Stimulated activated CD4-positive, alpha-beta T cell treated with anti-CD3 and anti-CD28 coated beads, Interleukin-2, amount 100 ng/mL, for 4 hours (primary cell): ENCODE data around the gene NMUR2.

Experiments
- DNase-seq: peaks from one replicate; pipeline ENCODE4 v3.0.0-alpha.2; 2020; ENCODE audit warnings: low read depth

The NMUR2 gene, protein sequence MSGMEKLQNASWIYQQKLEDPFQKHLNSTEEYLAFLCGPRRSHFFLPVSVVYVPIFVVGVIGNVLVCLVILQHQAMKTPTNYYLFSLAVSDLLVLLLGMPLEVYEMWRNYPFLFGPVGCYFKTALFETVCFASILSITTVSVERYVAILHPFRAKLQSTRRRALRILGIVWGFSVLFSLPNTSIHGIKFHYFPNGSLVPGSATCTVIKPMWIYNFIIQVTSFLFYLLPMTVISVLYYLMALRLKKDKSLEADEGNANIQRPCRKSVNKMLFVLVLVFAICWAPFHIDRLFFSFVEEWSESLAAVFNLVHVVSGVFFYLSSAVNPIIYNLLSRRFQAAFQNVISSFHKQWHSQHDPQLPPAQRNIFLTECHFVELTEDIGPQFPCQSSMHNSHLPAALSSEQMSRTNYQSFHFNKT

DNA sequence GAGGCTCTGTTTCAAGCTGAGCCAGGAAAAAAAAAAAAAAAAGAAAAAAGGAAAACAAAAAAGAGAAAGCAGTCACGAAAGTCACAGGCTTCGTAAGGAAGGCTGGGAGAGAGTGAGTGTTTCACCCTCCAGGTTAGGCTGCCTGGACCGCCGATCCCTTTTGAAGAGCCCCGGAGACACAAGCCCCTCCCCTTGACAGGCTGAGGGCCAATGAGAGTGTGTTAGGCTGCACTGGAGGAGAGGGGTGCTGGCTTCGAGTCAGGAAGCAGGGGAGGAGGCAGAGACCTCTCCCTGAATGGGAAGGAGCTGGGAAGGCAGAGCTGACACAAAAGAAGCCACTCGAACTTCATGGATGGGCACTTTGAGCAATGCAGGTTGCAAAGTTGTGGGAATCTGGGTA, at the start of gene NMUR2:
NMUR2 (minus strand) TSS at position 135 of the 400 bp plus-strand sequence. CDS start 166 bp downstream, outside the sequence.
- DNase-seq = no peak

GRCh38 chr5:152443935-152444334, 38.9 kb upstream of the NMUR2 start:
- no peak for DNase-seq

GRCh38 chr5:152439791-152440190, 34.7 kb upstream of the NMUR2 start:
- no peak for DNase-seq

GRCh38 chr5:152437866-152438265, 32.8 kb upstream of the NMUR2 start:
- DNase-seq = no peak

DNA sequence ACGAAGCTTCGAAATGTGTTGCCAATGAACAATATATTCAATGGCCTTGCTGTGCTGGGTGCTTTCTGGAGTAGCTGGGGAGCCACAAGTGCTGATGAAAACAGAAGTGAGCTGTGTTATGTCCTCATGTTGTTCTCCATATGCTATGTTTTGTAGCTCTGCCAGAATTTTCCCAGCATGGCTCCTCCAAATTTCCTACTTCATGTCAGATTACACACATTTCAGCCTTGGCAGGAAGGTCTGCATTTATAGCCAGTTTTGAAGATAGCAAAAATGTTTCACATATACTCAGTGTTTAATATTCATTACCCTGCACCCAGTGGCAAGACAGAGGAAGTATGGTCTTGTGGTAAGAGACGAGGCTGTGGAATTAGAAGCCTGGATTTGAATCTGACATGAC, 22.6 kb upstream of the NMUR2 start:
- DNase-seq = no peak

DNA sequence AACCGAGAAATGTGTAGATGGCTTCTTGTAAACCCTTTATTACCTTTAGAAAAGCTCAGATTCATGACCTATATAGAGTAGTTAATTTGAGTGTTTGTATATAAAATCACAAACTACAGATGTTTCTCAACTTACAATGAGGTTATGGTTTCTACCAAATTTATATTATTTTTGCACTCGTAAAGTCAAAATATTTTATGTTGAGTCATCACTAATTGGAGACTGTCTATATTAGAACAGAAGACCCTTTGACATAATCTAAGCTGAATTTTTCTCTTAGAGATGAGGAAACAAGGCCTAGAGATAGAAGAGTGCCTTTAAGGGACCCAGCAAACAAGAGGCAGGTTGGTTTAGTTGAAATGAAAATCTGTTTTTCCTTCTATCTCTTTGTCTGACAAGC, 20.0 kb upstream of the NMUR2 start:
- DNase-seq = no peak

DNA sequence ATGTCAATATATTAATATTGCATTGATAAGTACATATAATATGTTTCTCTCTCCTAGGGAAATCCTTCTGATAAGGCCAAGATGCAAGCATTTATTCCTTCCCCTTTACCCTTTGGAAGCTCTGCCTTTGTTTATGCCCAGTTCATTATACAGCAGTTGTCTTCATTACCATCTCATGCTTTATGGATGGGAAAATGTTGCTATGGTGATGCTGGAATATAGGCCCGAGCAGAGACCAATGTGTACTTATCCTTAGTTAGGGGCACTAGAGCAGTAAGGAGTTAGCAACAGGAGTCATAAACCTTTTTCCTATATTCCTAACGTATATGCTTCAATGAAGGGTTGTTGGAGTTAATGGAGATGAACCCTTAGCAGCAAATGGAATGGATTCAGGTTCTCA, 19.4 kb upstream of the NMUR2 start:
- DNase-seq = no peak

GRCh38 chr5:152422081-152422480, 17.0 kb upstream of the NMUR2 start:
- no peak for DNase-seq

GRCh38 chr5:152412129-152412528, 7.0 kb upstream of the NMUR2 start:
- DNase-seq = no peak

- no peak for DNase-seq
These were observed 1.0 kb upstream of the NMUR2 start for GRCh38 chr5:152406082-152406481.

GRCh38 chr5:152404494-152404893, 585 bp downstream of the NMUR2 start:
- no peak for DNase-seq

DNA sequence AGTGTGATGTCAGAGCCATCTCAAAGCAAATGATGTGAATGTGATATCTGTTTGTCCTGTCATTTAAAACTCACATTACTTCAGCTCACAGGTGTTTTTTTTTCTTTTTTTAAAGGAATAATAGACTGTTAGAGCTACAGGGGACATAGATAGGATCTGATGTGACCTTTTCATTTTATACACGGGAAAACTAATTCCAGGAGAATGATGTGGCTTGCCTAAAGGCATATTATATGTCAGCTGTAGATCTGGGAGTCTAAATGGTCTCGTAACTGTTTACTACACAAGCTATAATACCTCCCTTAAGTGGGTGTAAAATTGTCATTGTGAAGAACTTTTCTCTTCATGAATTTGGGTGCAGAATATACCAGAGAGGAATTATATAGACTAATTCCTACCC, 2.0 kb downstream of the NMUR2 start:
- no peak for DNase-seq

DNA sequence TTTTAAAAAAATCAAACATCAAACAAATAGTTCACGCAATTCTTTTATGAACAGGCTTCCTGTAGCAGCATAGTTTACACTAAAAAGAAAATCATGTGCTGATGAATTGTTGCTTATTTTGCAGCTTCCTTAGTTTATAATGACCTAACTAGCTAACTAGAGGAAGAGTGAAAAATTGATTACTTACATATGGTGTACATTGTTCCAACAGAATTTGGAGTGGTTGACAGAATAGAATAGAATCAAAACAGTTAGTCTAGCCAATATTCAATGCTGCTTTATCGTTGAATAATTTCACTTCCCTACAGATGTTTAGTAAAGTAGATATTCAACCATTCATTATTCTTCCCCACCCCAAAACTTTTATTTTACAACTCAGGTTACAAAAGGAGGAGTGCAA, 4.2 kb downstream of the NMUR2 start:
- no peak for DNase-seq

- DNase-seq = no peak
These were observed 7.5 kb downstream of the NMUR2 start for GRCh38 chr5:152397581-152397980.

GRCh38 chr5:152393441-152393840, 11.6 kb downstream of the NMUR2 start:
- no peak for DNase-seq

DNA sequence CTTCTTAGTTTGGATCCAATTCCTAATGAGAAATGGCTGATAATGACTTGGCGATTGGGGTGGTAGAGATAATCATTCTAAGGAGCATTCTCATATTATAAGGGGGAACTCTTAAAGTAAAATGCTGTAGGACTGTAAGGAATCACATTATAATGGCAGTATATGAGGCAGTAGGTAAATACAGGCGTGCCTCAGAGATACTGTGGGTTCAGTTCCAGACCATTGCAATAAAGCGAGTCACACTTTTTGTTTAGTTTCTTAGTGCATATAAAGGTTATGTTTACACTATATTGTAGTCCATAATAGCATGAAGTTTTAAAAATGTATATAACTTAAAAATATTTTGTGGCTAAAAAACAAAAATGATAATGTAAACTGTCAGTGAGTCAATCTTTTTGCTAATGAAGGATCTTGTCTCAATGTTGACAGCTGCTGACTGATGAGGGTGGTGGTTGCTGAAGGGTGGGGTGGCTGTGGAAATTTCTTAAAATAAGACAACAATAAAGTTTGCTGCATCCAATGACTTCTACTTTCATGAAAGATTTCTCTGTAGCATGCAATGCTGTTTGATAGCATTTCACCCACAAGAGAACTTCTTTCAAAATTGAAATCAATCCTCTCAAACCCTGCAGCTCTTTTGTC, 15.8 kb downstream of the NMUR2 start:
- DNase-seq = no peak

DNA sequence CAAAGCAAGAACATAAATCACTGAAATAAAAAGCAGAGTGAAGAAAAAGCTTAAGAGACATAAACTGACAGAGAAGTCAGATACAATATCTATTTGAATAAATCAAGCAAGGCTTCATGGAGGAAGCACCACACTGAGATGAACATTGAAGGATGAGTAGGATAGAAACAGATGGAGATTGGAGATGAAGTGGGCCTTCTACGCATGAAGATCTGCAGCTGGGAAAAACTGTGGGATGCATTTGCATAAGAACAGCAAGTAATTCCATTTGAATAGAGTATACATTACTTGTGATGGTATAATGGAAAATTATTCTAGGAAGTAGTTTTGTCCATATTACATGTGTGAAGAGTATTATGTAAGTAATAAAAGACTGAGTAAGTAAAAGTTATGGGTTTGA, 16.5 kb downstream of the NMUR2 start:
- no peak for DNase-seq

- DNase-seq = no peak
These were observed 24.5 kb downstream of the NMUR2 start for GRCh38 chr5:152380415-152381123.

DNA sequence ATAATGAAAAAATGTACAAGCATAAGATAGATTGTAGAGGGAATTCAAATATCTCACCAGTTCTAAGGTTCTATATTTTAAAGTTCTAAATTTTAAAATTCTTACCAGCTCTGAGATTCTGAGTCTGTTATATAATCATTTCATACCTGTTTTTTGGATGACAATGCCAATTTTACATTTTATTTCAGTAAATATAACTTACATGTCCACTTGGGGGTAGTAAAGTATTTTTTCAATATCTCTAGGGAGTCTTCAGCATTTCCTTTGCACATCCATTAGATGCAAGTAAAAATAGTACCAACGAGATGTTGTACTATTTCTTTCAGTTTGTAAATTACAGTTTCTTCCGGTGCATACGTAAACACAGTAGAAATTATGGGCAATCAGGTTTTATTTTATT, 25.7 kb downstream of the NMUR2 start:
- no peak for DNase-seq

DNA sequence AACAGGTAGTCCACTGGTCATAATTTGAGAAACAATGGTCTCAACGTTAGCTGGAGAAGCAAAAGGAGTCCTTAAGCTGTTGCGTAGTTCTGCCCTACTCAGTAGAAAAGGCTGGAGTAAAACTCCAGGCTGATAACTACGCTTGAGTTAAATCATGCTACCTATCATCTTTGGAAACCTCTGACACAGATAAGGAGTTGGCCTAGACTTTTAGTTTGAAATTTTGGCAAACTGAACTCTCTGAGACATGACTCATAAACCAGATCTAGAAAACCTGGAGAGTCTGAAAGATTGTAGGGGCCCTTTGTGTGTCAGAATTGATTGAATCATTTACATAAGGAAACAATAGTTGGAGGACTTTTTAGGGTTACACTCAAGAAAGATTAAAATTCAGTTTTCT, 26.3 kb downstream of the NMUR2 start:
- no peak for DNase-seq

GRCh38 chr5:152376886-152377285, 28.2 kb downstream of the NMUR2 start:
- no peak for DNase-seq

DNA sequence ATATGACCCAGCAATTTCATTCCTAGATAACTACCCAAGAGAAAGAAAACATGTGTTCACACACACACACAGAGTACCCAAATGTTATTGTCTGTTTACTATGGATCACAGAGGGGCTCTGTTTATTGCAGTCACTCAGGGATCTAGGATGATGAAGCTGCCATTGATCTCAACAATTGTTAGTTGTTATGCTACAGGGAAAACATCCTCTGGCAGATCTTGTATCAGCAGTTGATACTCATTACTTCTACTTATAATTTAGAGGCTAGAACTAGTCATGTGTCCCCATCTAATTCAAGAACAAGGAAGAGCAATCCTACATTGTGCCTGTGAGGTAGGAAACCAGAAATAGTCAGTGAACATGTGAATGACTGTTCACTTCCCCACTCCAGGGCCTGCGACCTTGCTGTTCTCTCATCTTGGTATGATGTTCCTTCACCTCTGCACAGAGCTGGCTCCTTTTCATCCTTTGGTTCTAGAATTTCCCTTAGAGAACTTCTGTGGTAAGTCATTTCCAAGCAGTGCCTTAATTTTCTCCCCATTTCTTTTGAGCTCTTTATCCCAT, 30.3 kb downstream of the NMUR2 start:
- no peak for DNase-seq

GRCh38 chr5:152372875-152373274, 32.2 kb downstream of the NMUR2 start:
- DNase-seq = no peak
